ENCODE results near the gene NAA11.
"Not testable (repeated sequence)": the region's sequence is repeated elsewhere in the genome, so short reads cannot be mapped to it uniquely, and the experiment has no call there.

The NAA11 gene

GRCh38 chr4:79306795-79307194, 19.1 kb downstream of the NAA11 start:
- no peak for DNase-seq

GRCh38 chr4:79300280-79300679, 25.6 kb downstream of the NAA11 start:
- DNase-seq = no peak

GRCh38 chr4:79298484-79298883, 27.4 kb downstream of the NAA11 start:
- no peak for DNase-seq

GRCh38 chr4:79298027-79298426, 27.8 kb downstream of the NAA11 start:
- no peak for DNase-seq

- DNase-seq = no peak
These were observed 28.4 kb downstream of the NAA11 start for GRCh38 chr4:79297479-79297878.

GRCh38 chr4:79296768-79297428, 29.0 kb downstream of the NAA11 start:
- DNase-seq = no peak

GRCh38 chr4:79295086-79295485, 30.8 kb downstream of the NAA11 start:
- DNase-seq = no peak

- no peak for DNase-seq
These were observed 31.8 kb downstream of the NAA11 start for GRCh38 chr4:79294064-79294463.

GRCh38 chr4:79292008-79292407, 33.9 kb downstream of the NAA11 start:
- no peak for DNase-seq

GRCh38 chr4:79290376-79290775, 35.5 kb downstream of the NAA11 start:
- no peak for DNase-seq

- DNase-seq = no peak
These were observed 37.7 kb downstream of the NAA11 start for GRCh38 chr4:79288185-79288584.

GRCh38 chr4:79287718-79288117, 38.1 kb downstream of the NAA11 start:
- no peak for DNase-seq

GRCh38 chr4:79287076-79287475, 38.8 kb downstream of the NAA11 start:
- DNase-seq = no peak

- DNase-seq = no peak
These were observed 44.1 kb downstream of the NAA11 start for GRCh38 chr4:79281566-79282359.

- DNase-seq = not testable (repeated sequence)
These were observed 48.4 kb downstream of the NAA11 start for GRCh38 chr4:79277467-79277866.

- no peak for DNase-seq
These were observed 51.9 kb downstream of the NAA11 start for GRCh38 chr4:79273915-79274314.

GRCh38 chr4:79272761-79273160, 53.1 kb downstream of the NAA11 start:
- no peak for DNase-seq

- no peak for DNase-seq
These were observed 53.7 kb downstream of the NAA11 start for GRCh38 chr4:79272126-79272525.

- DNase-seq = no peak
These were observed 58.2 kb downstream of the NAA11 start for GRCh38 chr4:79267671-79268070.

All from NCI-H510A (cell line).